Measurements from ENCODE around the gene IGFL2.

DNA sequence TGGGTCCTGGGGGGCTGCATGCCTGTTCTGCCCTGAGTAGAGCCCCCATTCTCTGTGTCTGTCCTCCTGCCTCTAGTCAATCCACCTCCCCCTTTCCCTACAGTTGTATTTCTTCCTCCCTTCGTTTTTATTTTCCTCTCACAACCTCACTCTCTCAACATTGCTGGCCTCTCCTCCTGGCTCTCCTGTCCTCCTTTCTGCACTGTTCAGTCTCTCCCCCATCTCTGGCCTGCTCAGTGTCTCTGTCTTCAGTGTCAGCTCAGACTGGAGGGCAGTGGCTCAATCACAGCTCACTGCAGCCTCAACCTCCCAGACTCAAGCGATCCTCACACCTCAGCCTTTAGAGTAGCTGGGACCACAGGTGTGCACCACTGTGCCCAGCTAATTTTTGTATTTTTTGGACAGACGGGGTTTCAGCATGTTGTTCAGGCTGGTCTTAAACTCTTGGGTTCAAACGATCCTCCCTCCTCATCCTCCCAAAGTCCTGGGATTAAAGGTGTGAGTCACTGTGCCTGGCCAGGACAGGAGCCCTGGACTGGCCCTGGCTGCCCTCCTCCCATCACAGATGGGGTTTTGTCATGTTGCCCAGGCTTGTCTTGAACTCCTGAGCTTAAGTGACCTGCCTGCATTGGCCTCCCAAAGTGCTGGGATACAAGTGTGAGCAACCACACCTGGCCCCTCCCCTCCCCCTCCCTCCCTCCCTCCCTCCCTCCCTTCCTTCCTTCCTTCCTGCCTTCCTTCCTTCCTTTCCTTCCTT is 49.5 kb downstream of the IGFL2 start:
- TF ChIP-seq, protein P1, sequence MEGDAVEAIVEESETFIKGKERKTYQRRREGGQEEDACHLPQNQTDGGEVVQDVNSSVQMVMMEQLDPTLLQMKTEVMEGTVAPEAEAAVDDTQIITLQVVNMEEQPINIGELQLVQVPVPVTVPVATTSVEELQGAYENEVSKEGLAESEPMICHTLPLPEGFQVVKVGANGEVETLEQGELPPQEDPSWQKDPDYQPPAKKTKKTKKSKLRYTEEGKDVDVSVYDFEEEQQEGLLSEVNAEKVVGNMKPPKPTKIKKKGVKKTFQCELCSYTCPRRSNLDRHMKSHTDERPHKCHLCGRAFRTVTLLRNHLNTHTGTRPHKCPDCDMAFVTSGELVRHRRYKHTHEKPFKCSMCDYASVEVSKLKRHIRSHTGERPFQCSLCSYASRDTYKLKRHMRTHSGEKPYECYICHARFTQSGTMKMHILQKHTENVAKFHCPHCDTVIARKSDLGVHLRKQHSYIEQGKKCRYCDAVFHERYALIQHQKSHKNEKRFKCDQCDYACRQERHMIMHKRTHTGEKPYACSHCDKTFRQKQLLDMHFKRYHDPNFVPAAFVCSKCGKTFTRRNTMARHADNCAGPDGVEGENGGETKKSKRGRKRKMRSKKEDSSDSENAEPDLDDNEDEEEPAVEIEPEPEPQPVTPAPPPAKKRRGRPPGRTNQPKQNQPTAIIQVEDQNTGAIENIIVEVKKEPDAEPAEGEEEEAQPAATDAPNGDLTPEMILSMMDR (conservative IDR thresholded peaks at IDR 0.05; ENCODE audit: low read depth in 2 of 2): no peak
- TF ChIP-seq, protein P2, sequence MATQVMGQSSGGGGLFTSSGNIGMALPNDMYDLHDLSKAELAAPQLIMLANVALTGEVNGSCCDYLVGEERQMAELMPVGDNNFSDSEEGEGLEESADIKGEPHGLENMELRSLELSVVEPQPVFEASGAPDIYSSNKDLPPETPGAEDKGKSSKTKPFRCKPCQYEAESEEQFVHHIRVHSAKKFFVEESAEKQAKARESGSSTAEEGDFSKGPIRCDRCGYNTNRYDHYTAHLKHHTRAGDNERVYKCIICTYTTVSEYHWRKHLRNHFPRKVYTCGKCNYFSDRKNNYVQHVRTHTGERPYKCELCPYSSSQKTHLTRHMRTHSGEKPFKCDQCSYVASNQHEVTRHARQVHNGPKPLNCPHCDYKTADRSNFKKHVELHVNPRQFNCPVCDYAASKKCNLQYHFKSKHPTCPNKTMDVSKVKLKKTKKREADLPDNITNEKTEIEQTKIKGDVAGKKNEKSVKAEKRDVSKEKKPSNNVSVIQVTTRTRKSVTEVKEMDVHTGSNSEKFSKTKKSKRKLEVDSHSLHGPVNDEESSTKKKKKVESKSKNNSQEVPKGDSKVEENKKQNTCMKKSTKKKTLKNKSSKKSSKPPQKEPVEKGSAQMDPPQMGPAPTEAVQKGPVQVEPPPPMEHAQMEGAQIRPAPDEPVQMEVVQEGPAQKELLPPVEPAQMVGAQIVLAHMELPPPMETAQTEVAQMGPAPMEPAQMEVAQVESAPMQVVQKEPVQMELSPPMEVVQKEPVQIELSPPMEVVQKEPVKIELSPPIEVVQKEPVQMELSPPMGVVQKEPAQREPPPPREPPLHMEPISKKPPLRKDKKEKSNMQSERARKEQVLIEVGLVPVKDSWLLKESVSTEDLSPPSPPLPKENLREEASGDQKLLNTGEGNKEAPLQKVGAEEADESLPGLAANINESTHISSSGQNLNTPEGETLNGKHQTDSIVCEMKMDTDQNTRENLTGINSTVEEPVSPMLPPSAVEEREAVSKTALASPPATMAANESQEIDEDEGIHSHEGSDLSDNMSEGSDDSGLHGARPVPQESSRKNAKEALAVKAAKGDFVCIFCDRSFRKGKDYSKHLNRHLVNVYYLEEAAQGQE (IDR thresholded peaks at IDR 0.05; ENCODE audit: unreplicated experiment): no peak
- TF ChIP-seq EZH2 (IDR thresholded peaks at IDR 0.05; ENCODE audit: low read depth, unreplicated experiment) (no peak), EZH2phosphoT487 (IDR thresholded peaks at IDR 0.05; ENCODE audit: unreplicated experiment) (no peak), POLR2AphosphoS5 (IDR thresholded peaks at IDR 0.05; ENCODE audit: low read depth) (no peak), JUNB (IDR thresholded peaks at IDR 0.05; ENCODE audit: unreplicated experiment) (no peak), ZNF331 (CRISPR knock-in tag; IDR thresholded peaks at IDR 0.05; ENCODE audit: low read depth) (no peak), NANOG (IDR thresholded peaks at IDR 0.05; ENCODE audit: borderline replicate concordance) (no peak), CREB1 (CRISPR knock-in tag; IDR thresholded peaks at IDR 0.05; ENCODE audit: low read depth) (no peak)
- TF ChIP-seq, protein P3, sequence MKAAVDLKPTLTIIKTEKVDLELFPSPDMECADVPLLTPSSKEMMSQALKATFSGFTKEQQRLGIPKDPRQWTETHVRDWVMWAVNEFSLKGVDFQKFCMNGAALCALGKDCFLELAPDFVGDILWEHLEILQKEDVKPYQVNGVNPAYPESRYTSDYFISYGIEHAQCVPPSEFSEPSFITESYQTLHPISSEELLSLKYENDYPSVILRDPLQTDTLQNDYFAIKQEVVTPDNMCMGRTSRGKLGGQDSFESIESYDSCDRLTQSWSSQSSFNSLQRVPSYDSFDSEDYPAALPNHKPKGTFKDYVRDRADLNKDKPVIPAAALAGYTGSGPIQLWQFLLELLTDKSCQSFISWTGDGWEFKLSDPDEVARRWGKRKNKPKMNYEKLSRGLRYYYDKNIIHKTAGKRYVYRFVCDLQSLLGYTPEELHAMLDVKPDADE (IDR thresholded peaks at IDR 0.05): no peak
